Esophagus squamous epithelium (tissue), 5 donors: Measurements from ENCODE around the gene NHSL2. TPM values are rescaled to one million over a fixed set of nuclear protein-coding genes. Genes with fewer than 3 reads are reported as not detected.

Experiments
- DNase-seq: peaks from one replicate; lab custom pipeline; 2025; lab: John Stamatoyannopoulos, UW
- H3K27ac ChIP-seq, 4 donors: fragments of 200-600 bp; sonication (generic); one replicate each; pipeline ENCODE4 v1.5.1; 2016 to 2019; ENCODE audit warnings: mild to moderate bottlenecking in 1 of 4
- H3K27me3 ChIP-seq, 4 donors: fragments of 200-600 bp; sonication (generic); 1 replicate in 3 of 4; 2 replicates in 1 of 4; pipeline versions ENCODE4 v1.5.1 to v1.6.0; 2017 to 2021; ENCODE audit warnings: antibody characterized with exemption in 1 of 4
- H3K36me3 ChIP-seq, 3 donors: fragments of 200-600 bp; sonication (generic); one replicate each; pipeline ENCODE4 v1.5.1; 2016 to 2019
- H3K4me1 ChIP-seq, 3 donors: fragments of 200-600 bp; sonication (generic); one replicate each; pipeline ENCODE4 v1.5.1; 2017 to 2019
- H3K4me3 ChIP-seq, 4 donors: fragments of 200-600 bp; sonication (generic); 1 replicate in 3 of 4; 2 replicates in 1 of 4; pipeline ENCODE4 v1.5.1; 2016 to 2019; ENCODE audit warnings: mild to moderate bottlenecking in 2 of 4, moderate library complexity in 1 of 4
- H3K9me3 ChIP-seq, 3 donors: fragments of 200-600 bp; sonication (generic); one replicate each; pipeline ENCODE4 v1.5.1; 2016 to 2019
- CTCF ChIP-seq, 6 experiments: fragments of 450-650 bp in 4 of 6; fragments of 200-600 bp in 2 of 6; sonication (generic) in 2 of 6; IDR thresholded peaks; one replicate each; pipeline ENCODE4 v1.5.1; 2016 to 2019; ENCODE audit warnings: antibody characterized with exemption in 6 of 6, mild to moderate bottlenecking in 4 of 6, moderate library complexity in 4 of 6
- POLR2A ChIP-seq, 4 donors: fragments of 450-650 bp; IDR thresholded peaks; one replicate each; pipeline ENCODE4 v1.6.1; 2017; ENCODE audit warnings: antibody characterized with exemption in 4 of 4, mild to moderate bottlenecking in 4 of 4, moderate library complexity in 3 of 4
- WGBS, 2 donors: methylation state at CpG; one replicate each; pipeline ENCODE4 v1.1.5; 2018; 5-methylcytosine and 5-hydroxymethylcytosine counted together
- intact Hi-C: fragments of 100-400 bp; cut with DNase I; formaldehyde crosslinking; loops from one replicate; pipeline ENCODE4 v1.15.0; 2022
- total RNA-seq, 4 donors: library from RNA; depleted of rRNA; stranded (reverse); fragments of >200 nt; gene quantifications; one replicate each; pipeline ENCODE4 v1.1.0, GENCODE V29; 2016
- donor health status: DM: yes; HTN: yes; CAD: no.

Gene NHSL2
- total RNA-seq, 4 donors from 2014 or later = 0.23 to 7.1 (median 1.6) TPM

- peak overlapping the region in 2 of 4 donors; percentile 4 to 34 for H3K4me3 ChIP-seq
- no peak for DNase-seq
- TF ChIP-seq POLR2A (IDR thresholded peaks at IDR 0.05) (no peak), CTCF (IDR thresholded peaks at IDR 0.05) (no peak)
- H3K27ac ChIP-seq = no peak overlapping the region
- intact Hi-C loops = no loop called here
- WGBS, 2 donors = 14 to 38% methylated on average over 5 to 13 of the region's 16 CpGs
- no peaks in the 10 kb centered on the region for H3K36me3 ChIP-seq
- peaks cover 0 to 19% (median 4%) of the 10 kb centered on the region in 3 donors for H3K4me1 ChIP-seq
- H3K27me3 ChIP-seq = peaks cover 0 to 16% (median 0%) of the 10 kb centered on the region in 4 donors
- H3K9me3 ChIP-seq = no peaks in the 10 kb centered on the region
Observed at GRCh38 chrX:72069350-72070160, 158.9 kb downstream of the NHSL2 start.

- intact Hi-C loops = no loop called here
- H3K9me3 ChIP-seq = no peaks in the 10 kb centered on the region
- H3K36me3 ChIP-seq = no peaks in the 10 kb centered on the region
- H3K27ac ChIP-seq = no peak overlapping the region
- 35 to 43% methylated on average over 2 of the region's 2 CpGs for WGBS, 2 donors
- no peak overlapping the region for H3K4me3 ChIP-seq
- H3K4me1 ChIP-seq = peaks cover 0 to 19% (median 4%) of the 10 kb centered on the region in 3 donors
- DNase-seq = no peak
- H3K27me3 ChIP-seq = peaks cover 0 to 16% (median 0%) of the 10 kb centered on the region in 4 donors
- TF ChIP-seq CTCF (IDR thresholded peaks at IDR 0.05) (no peak), POLR2A (IDR thresholded peaks at IDR 0.05) (no peak)
Observed at GRCh38 chrX:72071213-72071612, 160.6 kb downstream of the NHSL2 start.

DNA sequence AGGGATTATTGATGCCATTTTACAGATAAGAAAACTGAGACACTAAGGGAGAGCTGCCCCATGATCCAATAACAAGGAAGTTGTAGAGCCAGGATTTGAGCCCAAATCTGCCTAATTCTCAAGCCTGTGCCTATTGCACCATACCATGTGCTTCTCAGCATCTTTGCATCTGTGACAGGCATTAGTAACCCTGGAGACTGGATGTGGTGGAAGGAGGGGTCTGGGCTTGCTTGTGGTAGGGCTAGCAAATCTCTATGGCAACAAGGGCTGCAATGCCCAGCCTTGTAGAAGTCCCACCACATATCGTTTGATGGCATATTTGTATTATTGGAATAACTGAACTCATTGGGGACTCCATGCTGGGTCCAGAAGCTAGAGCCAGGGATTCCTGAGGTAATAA is 163.0 kb downstream of the NHSL2 start:
- no peak for DNase-seq
- H3K36me3 ChIP-seq = no peaks in the 10 kb centered on the region
- H3K27ac ChIP-seq = no peak overlapping the region
- no peak for TF ChIP-seq CTCF (IDR thresholded peaks at IDR 0.05)
- no peak for TF ChIP-seq POLR2A (IDR thresholded peaks at IDR 0.05)
- peaks cover 0 to 15% (median 0%) of the 10 kb centered on the region in 4 donors for H3K27me3 ChIP-seq
- H3K4me3 ChIP-seq = no peak overlapping the region
- intact Hi-C loops = no loop called here
- no CpG with 5 or more reads among the region's 1 CpG for WGBS, 2 donors
- H3K4me1 ChIP-seq = peaks cover 0 to 17% (median 4%) of the 10 kb centered on the region in 3 donors
- no peaks in the 10 kb centered on the region for H3K9me3 ChIP-seq

GRCh38 chrX:72078411-72078810 is 167.8 kb downstream of the NHSL2 start:
- TF ChIP-seq CTCF (IDR thresholded peaks at IDR 0.05) (no peak), POLR2A (IDR thresholded peaks at IDR 0.05) (no peak)
- H3K4me1 ChIP-seq = no peaks in the 10 kb centered on the region
- no peaks in the 10 kb centered on the region for H3K36me3 ChIP-seq
- H3K27ac ChIP-seq = peak overlapping the region in 2 of 4 donors; percentile 28 to 48
- H3K27me3 ChIP-seq = no peaks in the 10 kb centered on the region
- no peak for DNase-seq
- H3K9me3 ChIP-seq = no peaks in the 10 kb centered on the region
- 54 to 59% methylated on average over 4 of the region's 4 CpGs for WGBS, 2 donors
- intact Hi-C loops = no loop called here
- no peak overlapping the region for H3K4me3 ChIP-seq

DNA sequence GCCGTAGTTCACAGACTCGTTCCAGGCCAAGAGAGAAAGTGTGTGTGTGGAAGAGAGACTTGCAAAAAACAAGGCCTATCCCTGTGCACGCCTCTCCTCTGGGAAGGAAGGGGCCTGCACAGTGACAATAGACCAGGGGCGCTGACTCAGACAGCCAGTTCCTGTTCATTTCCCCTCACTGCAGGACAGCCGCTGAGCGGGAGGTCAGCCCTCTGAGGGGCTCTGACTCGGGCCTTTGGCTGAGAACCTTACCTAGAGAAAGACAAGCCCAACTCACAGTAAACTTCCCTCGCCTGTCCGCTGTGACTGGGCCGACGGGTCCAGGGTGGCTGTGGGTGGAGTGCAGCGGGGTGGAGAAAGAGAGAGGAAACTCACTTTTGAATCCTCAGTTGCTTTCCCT is 169.0 kb downstream of the NHSL2 start:
- H3K36me3 ChIP-seq = no peaks in the 10 kb centered on the region
- no peaks in the 10 kb centered on the region for H3K9me3 ChIP-seq
- no peaks in the 10 kb centered on the region for H3K4me1 ChIP-seq
- no peak for DNase-seq
- intact Hi-C loops = no loop called here
- TF ChIP-seq CTCF (IDR thresholded peaks at IDR 0.05) = no peak
- TF ChIP-seq POLR2A (IDR thresholded peaks at IDR 0.05) = no peak
- H3K27ac ChIP-seq = peak overlapping the region in 2 of 4 donors; percentile 47 to 55
- H3K4me3 ChIP-seq = peak overlapping the region in 3 of 4 donors; percentile 11 to 36 (median 25)
- H3K27me3 ChIP-seq = no peaks in the 10 kb centered on the region
- 72% methylated on average over 7 of the region's 12 CpGs; no CpG with 5 or more reads in 1 of the 2 donors for WGBS, 2 donors
